Fibroblast of the aortic adventitia (primary cell): ENCODE results near the gene SLC9A9. TPM values are rescaled to one million over a fixed set of nuclear protein-coding genes. Genes with fewer than 3 reads are reported as not detected.

Experiments
- DNase-seq: peaks from one replicate; pipeline ENCODE4 v3.0.0-alpha.2; 2010; ENCODE audit warnings: low read depth
- H3K4me3 ChIP-seq: 2 replicates; pipeline ENCODE4 v1.5.1; 2011; ENCODE audit warnings: low read depth, mild to moderate bottlenecking, control low read depth, low read length, moderate library complexity
- total RNA-seq: library from RNA; depleted of rRNA; stranded (reverse); fragments of >200 nt; gene quantifications from 2 replicates; pipeline ENCODE4 v1.2.3, GENCODE V29; 2012; ENCODE audit warnings: low replicate concordance
- TF ChIP-seq, protein P1 (sequence below): IDR thresholded peaks from 2 replicates; pipeline ENCODE4 v1.5.1; 2011; ENCODE audit warnings: mild to moderate bottlenecking, low read length, control low read depth, inconsistent platforms; ENCODE audit not compliant: insufficient read depth

Gene SLC9A9
- total RNA-seq, 1 donor, result 23.8 TPM

DNA sequence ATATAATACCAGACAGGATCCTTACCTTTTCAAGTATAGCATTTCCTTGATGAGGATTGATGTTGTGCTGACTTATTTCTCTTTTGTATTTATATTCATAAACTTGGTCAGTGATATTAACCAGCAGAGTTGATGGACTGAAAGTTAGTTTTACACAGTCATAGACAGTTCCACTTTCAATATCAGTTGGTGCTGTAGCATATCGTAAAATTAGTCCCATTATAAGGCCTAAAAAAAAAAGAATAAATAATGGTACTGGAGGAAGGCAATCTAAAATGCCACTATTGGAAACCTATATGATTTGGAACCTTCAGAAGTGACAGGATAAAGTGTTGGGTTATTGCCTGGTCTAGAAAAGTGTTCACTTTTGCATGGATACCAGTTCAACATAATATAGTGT lies 16.3 kb downstream of the SLC9A9 start:
- TF ChIP-seq, protein P1, sequence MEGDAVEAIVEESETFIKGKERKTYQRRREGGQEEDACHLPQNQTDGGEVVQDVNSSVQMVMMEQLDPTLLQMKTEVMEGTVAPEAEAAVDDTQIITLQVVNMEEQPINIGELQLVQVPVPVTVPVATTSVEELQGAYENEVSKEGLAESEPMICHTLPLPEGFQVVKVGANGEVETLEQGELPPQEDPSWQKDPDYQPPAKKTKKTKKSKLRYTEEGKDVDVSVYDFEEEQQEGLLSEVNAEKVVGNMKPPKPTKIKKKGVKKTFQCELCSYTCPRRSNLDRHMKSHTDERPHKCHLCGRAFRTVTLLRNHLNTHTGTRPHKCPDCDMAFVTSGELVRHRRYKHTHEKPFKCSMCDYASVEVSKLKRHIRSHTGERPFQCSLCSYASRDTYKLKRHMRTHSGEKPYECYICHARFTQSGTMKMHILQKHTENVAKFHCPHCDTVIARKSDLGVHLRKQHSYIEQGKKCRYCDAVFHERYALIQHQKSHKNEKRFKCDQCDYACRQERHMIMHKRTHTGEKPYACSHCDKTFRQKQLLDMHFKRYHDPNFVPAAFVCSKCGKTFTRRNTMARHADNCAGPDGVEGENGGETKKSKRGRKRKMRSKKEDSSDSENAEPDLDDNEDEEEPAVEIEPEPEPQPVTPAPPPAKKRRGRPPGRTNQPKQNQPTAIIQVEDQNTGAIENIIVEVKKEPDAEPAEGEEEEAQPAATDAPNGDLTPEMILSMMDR, result no peak
- no peak for DNase-seq
- H3K4me3 ChIP-seq, result no peak overlapping the region

DNA sequence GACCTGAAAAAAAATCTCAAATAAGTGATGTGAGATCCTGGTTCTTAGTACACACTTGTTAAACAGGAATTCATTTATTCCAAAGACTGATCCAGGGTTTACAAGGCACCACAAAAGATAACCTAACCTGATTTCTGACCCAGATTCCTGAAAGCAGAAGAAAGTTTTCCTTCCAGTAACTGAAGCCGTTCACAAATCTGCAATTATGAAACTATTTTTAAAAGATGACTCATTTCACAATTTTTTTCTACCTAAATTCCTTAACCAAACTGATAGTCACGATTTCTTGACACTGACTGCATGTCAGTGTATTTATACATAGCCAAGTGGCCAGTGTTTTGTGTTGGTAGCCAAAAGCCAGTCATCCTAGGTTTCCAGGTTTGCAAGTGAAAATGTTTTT lies 17.1 kb downstream of the SLC9A9 start:
- DNase-seq, result peak; percentile 89
- H3K4me3 ChIP-seq, result no peak overlapping the region
- TF ChIP-seq, protein P1, result no peak

DNA sequence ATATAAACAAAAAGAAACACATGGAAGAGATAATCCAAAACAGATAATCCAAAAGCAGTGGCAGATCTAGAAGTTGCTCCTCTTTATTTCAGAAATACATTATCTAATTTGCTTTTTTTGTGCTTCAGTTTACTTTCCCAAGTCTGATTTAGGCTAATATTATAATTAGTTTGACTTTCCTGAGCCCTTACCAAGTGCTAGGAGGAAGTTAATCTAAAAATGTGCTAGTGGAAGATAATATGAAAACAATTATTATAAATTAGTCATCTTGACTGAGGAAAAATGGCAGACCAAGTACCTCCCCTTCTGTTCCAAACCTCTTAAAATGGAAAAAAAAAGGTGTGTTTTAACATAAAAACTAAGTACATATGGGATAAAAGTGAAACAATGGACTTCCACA lies 17.5 kb downstream of the SLC9A9 start:
- TF ChIP-seq, protein P1, result no peak
- DNase-seq, result no peak
- no peak overlapping the region for H3K4me3 ChIP-seq

DNA sequence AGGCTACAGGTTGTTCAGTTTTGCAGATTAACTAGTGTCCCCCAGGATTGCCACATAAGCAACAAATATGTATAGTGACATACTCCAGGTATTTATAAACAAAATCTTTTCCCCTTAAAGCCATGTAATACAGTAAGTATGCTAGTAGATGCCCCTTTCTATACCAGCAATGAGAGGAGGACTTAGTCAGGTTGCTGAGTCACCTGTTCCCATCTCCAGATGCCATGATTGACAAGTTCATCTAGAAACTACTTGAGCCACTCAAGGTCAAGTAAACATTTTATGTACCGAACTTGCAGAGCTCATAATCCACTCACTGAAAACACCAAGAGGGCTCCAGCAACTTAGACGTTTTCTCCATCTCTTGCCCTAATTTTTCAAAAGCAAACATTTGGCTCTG lies 18.2 kb downstream of the SLC9A9 start:
- DNase-seq, result no peak
- no peak overlapping the region for H3K4me3 ChIP-seq
- TF ChIP-seq, protein P1, result no peak

DNA sequence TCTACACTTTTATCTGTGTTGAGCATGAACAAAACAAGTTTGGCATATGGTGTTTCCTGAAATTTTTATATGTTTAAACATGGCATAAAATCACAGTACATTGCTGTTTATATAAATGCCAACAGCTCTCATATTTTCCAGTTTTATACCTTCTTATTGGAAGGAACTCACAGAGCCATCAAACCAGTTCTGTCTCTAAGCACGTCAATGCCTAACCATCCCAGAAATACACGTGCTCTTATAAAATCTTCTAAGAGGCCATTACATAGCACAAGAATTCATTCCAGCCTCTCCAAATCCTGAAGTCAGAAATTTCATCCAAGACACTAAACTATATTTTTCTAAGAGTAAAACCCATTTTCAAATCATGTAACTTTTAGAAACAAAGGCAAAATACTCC lies 20.8 kb downstream of the SLC9A9 start:
- DNase-seq, result no peak
- TF ChIP-seq, protein P1, result no peak
- H3K4me3 ChIP-seq, result no peak overlapping the region

DNA sequence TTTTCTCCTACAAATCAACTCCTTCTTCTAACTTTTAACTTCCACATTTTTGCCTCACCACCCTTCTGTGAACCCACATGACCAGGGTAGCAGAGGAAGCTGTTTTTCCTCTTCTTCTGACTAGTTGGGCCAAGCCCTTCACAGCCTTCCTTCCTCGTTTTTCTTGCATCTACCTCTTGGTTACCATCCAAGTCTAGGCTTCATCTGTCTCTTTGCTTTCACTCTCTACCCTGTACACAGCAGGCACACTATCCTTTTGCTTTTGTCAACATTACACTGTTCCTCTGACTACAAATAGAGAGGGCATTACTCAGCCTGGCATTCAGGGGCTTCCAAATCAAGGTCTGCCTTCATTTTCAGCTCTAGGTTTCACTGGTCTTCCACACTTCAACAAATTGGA lies 22.0 kb downstream of the SLC9A9 start:
- DNase-seq, result no peak
- TF ChIP-seq, protein P1, result no peak

DNA sequence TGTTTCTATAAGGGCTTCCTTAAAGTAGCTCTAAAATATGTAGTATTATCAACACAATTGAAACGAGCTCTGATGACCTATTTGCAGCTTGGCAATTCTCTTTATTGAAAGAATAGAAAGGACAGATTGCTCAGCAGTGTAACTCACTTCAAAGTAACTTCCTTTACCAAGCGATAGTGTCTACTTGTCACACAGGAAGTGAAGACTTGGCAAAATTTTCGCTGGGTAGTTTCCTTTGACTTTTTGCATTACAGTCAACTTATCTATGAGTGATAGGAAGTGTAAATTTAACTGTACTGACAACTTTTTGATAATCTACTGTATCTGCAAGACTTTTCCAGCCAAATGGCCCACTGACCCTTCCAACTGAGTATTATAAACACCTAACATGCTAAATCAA lies 22.8 kb downstream of the SLC9A9 start:
- DNase-seq, result no peak
- TF ChIP-seq, protein P1, result no peak
- H3K4me3 ChIP-seq, result no peak overlapping the region

More for the DNA sequence above, 22.0 kb downstream of the SLC9A9 start:
- no peak overlapping the region for H3K4me3 ChIP-seq
